ENCODE measurements around the gene UST. TPM values are rescaled to one million over a fixed set of nuclear protein-coding genes. Genes with fewer than 3 reads are reported as not detected.

The UST gene
- total and polyA plus RNA-seq, 9 of the 15 experiments (the other 6 are each of a cell fraction or from before 2014, with no cell fraction given), result 0.04 to 0.10 TPM; not detected in 7

DNA sequence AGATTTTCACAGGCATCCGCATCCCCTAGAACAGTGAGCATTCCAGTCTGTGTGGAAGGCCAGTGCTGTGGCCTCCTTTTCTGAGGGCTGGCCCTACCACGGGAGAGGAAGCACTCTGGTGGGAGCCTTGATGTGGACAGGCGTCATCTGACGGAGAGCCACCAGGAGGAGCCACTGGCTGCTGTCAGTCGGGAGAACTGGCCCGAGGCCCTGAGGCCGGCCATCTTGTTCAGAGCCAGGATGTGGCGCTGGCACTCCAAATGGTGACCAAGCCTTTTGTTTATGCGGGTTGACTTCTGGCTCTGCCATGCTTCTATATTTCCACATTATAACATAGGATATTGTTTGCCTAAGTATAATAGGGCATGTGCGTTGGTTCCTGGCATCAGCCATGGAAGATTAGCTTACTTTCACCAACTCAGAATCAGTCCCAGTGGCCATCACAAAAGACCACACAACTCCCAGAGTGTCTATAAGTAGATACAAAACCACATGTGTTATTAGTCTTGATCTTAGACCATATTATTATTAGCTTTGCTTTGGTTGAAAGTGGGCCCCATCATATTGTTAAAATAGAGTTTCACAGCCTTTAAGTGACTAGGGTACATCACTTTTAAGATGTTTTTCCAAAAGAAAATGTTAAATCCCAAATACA, 296.8 kb downstream of the UST start (continued):
- no peak for TF ChIP-seq MAFG (tag; conservative IDR thresholded peaks at IDR 0.05)
- TF ChIP-seq, protein P1, sequence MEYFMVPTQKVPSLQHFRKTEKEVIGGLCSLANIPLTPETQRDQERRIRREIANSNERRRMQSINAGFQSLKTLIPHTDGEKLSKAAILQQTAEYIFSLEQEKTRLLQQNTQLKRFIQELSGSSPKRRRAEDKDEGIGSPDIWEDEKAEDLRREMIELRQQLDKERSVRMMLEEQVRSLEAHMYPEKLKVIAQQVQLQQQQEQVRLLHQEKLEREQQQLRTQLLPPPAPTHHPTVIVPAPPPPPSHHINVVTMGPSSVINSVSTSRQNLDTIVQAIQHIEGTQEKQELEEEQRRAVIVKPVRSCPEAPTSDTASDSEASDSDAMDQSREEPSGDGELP (CRISPR knock-in tag; IDR thresholded peaks at IDR 0.05; ENCODE audit: borderline replicate concordance), result peak; percentile 63; the same call in 1 of the 2 replicates
- TF ChIP-seq ZNF143 (CRISPR knock-in tag; IDR thresholded peaks at IDR 0.05), result no peak
- TF ChIP-seq, protein P2, sequence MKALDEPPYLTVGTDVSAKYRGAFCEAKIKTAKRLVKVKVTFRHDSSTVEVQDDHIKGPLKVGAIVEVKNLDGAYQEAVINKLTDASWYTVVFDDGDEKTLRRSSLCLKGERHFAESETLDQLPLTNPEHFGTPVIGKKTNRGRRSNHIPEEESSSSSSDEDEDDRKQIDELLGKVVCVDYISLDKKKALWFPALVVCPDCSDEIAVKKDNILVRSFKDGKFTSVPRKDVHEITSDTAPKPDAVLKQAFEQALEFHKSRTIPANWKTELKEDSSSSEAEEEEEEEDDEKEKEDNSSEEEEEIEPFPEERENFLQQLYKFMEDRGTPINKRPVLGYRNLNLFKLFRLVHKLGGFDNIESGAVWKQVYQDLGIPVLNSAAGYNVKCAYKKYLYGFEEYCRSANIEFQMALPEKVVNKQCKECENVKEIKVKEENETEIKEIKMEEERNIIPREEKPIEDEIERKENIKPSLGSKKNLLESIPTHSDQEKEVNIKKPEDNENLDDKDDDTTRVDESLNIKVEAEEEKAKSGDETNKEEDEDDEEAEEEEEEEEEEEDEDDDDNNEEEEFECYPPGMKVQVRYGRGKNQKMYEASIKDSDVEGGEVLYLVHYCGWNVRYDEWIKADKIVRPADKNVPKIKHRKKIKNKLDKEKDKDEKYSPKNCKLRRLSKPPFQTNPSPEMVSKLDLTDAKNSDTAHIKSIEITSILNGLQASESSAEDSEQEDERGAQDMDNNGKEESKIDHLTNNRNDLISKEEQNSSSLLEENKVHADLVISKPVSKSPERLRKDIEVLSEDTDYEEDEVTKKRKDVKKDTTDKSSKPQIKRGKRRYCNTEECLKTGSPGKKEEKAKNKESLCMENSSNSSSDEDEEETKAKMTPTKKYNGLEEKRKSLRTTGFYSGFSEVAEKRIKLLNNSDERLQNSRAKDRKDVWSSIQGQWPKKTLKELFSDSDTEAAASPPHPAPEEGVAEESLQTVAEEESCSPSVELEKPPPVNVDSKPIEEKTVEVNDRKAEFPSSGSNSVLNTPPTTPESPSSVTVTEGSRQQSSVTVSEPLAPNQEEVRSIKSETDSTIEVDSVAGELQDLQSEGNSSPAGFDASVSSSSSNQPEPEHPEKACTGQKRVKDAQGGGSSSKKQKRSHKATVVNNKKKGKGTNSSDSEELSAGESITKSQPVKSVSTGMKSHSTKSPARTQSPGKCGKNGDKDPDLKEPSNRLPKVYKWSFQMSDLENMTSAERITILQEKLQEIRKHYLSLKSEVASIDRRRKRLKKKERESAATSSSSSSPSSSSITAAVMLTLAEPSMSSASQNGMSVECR (CRISPR knock-in tag; IDR thresholded peaks at IDR 0.05), result 0 out of 2 replicates have a peak, but pooled peaks have one; percentile 28
